GM12878 (cell line): ENCODE results near the gene MAD1L1. TPM values are rescaled to one million over a fixed set of nuclear protein-coding genes. Genes with fewer than 3 reads are reported as not detected.

ENCODE experiments used
- ATAC-seq: fragments of 200-7000 bp; cut with Tn5 transposase; 3 replicates; pipeline ENCODE4 v1.9.1; 2020; ENCODE audit warnings: mild to moderate bottlenecking, moderate library complexity
- BruUV-seq: library from RNA; stranded (reverse); fragments of 400-500 nt; replicated peaks from 2 replicates; lab custom pipeline; 2021; lab: Mats Ljungman, UMichigan
- CTCF ChIA-PET: fragments of 300-600 bp; sonication (Branson Sonifier 250); formaldehyde crosslinking; extraction: SDS; loops from one replicate; lab custom pipeline; 2021; ENCODE audit warnings: inconsistent platforms; lab: Yijun Ruan, JAX
- POLR2A ChIA-PET: fragments of 350-600 bp; formaldehyde crosslinking; extraction: SDS; loops from one replicate; lab custom pipeline; 2021; ENCODE audit warnings: inconsistent platforms; lab: Charles Lee
- RAD21 ChIA-PET: fragments of 300-600 bp; sonication (Branson Sonifier 250); formaldehyde crosslinking; loops from one replicate; lab custom pipeline; 2023; ENCODE audit warnings: antibody characterized with exemption; ENCODE audit not compliant: unreplicated experiment; lab: Charles Lee
- SMC1A ChIA-PET: fragments of 300-600 bp; sonication (Branson Sonifier 250); formaldehyde crosslinking; loops from one replicate; lab custom pipeline; 2023; ENCODE audit not compliant: unreplicated experiment, uncharacterized antibody; lab: Charles Lee
- DNase-seq: peaks from one replicate; pipeline ENCODE4 v3.0.0-alpha.2; 2011; ENCODE audit warnings: low read depth, low spot score
- FAIRE-seq: peaks from 3 replicates; lab custom pipeline; 2011; peaks lifted over from hg19 to GRCh38; lab: Jason Lieb, UNC
- H2AFZ ChIP-seq: 2 replicates; pipeline ENCODE4 v1.6.0; 2011; ENCODE audit warnings: low read depth, low read length, control low read depth; ENCODE audit not compliant: control insufficient read depth
- H3K27ac ChIP-seq: 2 replicates; pipeline ENCODE4 v1.5.1; 2011; ENCODE audit warnings: control low read depth; ENCODE audit not compliant: control insufficient read depth, insufficient read depth
- H3K27me3 ChIP-seq, 2 experiments: replicated peaks in 1 of 2; 2 replicates each; pipeline versions ENCODE4 v1.6.0 to v1.6.1; 2011; ENCODE audit warnings: low read length in 1 of 2; ENCODE audit not compliant: control insufficient read depth in 2 of 2, insufficient read depth in 2 of 2
- H3K36me3 ChIP-seq, 2 experiments: 2 replicates each; pipeline ENCODE4 v1.5.1; 2011; ENCODE audit warnings: low read length in 1 of 2; ENCODE audit not compliant: control insufficient read depth in 2 of 2, insufficient read depth in 2 of 2
- H3K4me1 ChIP-seq: 2 replicates; pipeline ENCODE4 v1.6.1; 2011; ENCODE audit warnings: mild to moderate bottlenecking, low read length, moderate library complexity, mixed read lengths; ENCODE audit not compliant: control insufficient read depth, insufficient read depth
- H3K4me2 ChIP-seq: 2 replicates; pipeline ENCODE4 v1.6.0; 2011; ENCODE audit warnings: control low read depth; ENCODE audit not compliant: control insufficient read depth, insufficient read depth
- H3K4me3 ChIP-seq: fragments of 200-600 bp; sonication (generic); 2 replicates; pipeline ENCODE4 v1.5.1; 2016
- H3K79me2 ChIP-seq: 2 replicates; pipeline ENCODE4 v1.6.0; 2011; ENCODE audit warnings: low read length; ENCODE audit not compliant: control insufficient read depth, insufficient read depth
- H3K9ac ChIP-seq: 2 replicates; pipeline ENCODE4 v1.8.0; 2011; ENCODE audit warnings: low read length, control low read depth, mixed read lengths; ENCODE audit not compliant: control insufficient read depth, insufficient read depth
- H3K9me3 ChIP-seq: replicated peaks from 3 replicates; pipeline ENCODE4 v1.5.1; 2011; ENCODE audit warnings: mild to moderate bottlenecking, low read length; ENCODE audit not compliant: control insufficient read depth, insufficient read depth
- H4K20me1 ChIP-seq: 2 replicates; pipeline ENCODE4 v1.6.0; 2011; ENCODE audit not compliant: control insufficient read depth, insufficient read depth
- ATF3 ChIP-seq: IDR thresholded peaks from 2 replicates; pipeline ENCODE4 v1.6.1; 2011; ENCODE audit warnings: low read depth, mild to moderate bottlenecking, low read length, moderate library complexity, borderline replicate concordance; ENCODE audit errors: extremely low read depth
- CREB1 ChIP-seq: IDR thresholded peaks from 2 replicates; pipeline ENCODE4 v1.6.1; 2012; ENCODE audit warnings: low read depth, mild to moderate bottlenecking, inconsistent platforms
- LARP7 ChIP-seq: fragments of 450-650 bp; IDR thresholded peaks from 2 replicates; pipeline ENCODE4 v1.6.1; 2017; ENCODE audit warnings: mild to moderate bottlenecking
- SIX5 ChIP-seq: IDR thresholded peaks from 2 replicates; pipeline ENCODE4 v1.6.1; 2011; ENCODE audit warnings: mild to moderate bottlenecking, low read depth, low read length, moderate library complexity; ENCODE audit not compliant: severe bottlenecking
- ZBTB33 ChIP-seq: fragments of 450-650 bp; IDR thresholded peaks from 2 replicates; pipeline ENCODE4 v1.6.1; 2017; ENCODE audit warnings: mild to moderate bottlenecking
- ZNF384 ChIP-seq: IDR thresholded peaks from 2 replicates; pipeline ENCODE4 v1.6.1; 2012; ENCODE audit warnings: low read depth, mild to moderate bottlenecking, low read length, improper control_type of control experiment, borderline replicate concordance
- WGBS: methylation state at CpG from one replicate; pipeline ENCODE4 v1.1.6; 2016; ENCODE audit warnings: low lambda C conversion rate; ENCODE audit not compliant: insufficient replicate concordance, insufficient coverage; ENCODE audit errors: missing lambda C conversion rate; 5-methylcytosine and 5-hydroxymethylcytosine counted together
- in situ Hi-C: fragments of 300-500 bp; cut with MboI; formaldehyde crosslinking; loops from 9 replicates; pipeline ENCODE4 v1.14.3; 2018; ENCODE audit warnings: mixed read lengths
- intact Hi-C: fragments of 100-400 bp; cut with micrococcal nuclease; formaldehyde crosslinking; loops from one replicate; pipeline ENCODE4 v1.14.2; 2022; ENCODE audit not compliant: unreplicated experiment
- polyA plus RNA-seq, 11 experiments: library from polyadenylated mRNA; depleted of rRNA in 4 of 11; unstranded in 6 of 11; stranded (reverse) in 5 of 11; fragments of >200 nt; fragmentation: Nextera tagmentation in 4 of 11; fragmentation: Illumina TruSeq in 1 of 11; extraction: Ambion mirVana in 4 of 11; extraction: Trizol in 1 of 11; gene quantifications; 1 replicate in 1 of 11; 2 replicates in 10 of 11; pipeline versions ENCODE4 v1.2.1 to v1.2.3, GENCODE V29; 2011 to 2016; ENCODE audit warnings: inconsistent platforms in 2 of 11, missing spikeins in 2 of 11, low read depth in 1 of 11
- total RNA-seq, 4 experiments: library from RNA; depleted of rRNA in 3 of 4; stranded (reverse); fragments of >200 nt in 3 of 4; fragmentation: Illumina TruSeq in 1 of 4; extraction: Trizol in 1 of 4; gene quantifications; 2 replicates each; pipeline versions ENCODE4 v1.2.1 to v1.2.3, GENCODE V29; 2013 to 2021

MAD1L1 gene
- total and polyA plus RNA-seq, 10 of the 15 experiments (the other 5 are each of a cell fraction or from before 2014, with no cell fraction given): 2.2 to 76.8 (median 38.3) TPM

- TF ChIP-seq ZBTB33 (no peak), ZNF384 (no peak), CREB1 (no peak), SIX5 (no peak), LARP7 (no peak), ATF3 (no peak)
- CTCF ChIA-PET: no interaction called here
- no peak overlapping the region for H3K27ac ChIP-seq
Observed at GRCh38 chr7:2214636-2215035, 18.1 kb downstream of the MAD1L1 start.

More at GRCh38 chr7:2214636-2215035, 18.1 kb downstream of the MAD1L1 start:
- Histone ChIP-seq H3K9me3 (no peaks in the 10 kb centered on the region), H3K4me2 (no peak overlapping the region), H3K79me2 (no peaks in the 10 kb centered on the region), H3K9ac (no peak overlapping the region), H3K4me1 (peaks cover 5% of the 10 kb centered on the region), H3K4me3 (no peak overlapping the region), H3K27me3 (no peaks in the 10 kb centered on the region), H3K36me3 (peaks cover 24 to 54% of the 10 kb centered on the region in 2 experiments; a peak in 3 of 4 replicates), H2AFZ (no peak overlapping the region), H4K20me1 (no peaks in the 10 kb centered on the region)
- SMC1A ChIA-PET: no interaction called here
- DNase-seq: no peak
- no peak for ATAC-seq
- no peak for FAIRE-seq
- WGBS: 90% methylated on average over 9 of the region's 9 CpGs
- in situ Hi-C loops: loop anchor here (5.0 to 10.0 kb wide), 2 partner anchors 550 to 642 kb away; partner anchors contain the start of gene PSMG3
- intact Hi-C loops: no loop called here
- RAD21 ChIA-PET: no interaction called here
- POLR2A ChIA-PET: no interaction called here
- BruUV-seq: no TSS peak
